ENCODE results near the gene CMYA5. TPM values are rescaled to one million over a fixed set of nuclear protein-coding genes. Genes with fewer than 3 reads are reported as not detected.
A peak's percentile ranks its signal among the peaks of the same experiment; 100 is the strongest.

Gene CMYA5
- total RNA-seq, 4 donors from 2014 or later = 15.9 to 33.9 (median 22.0) TPM

DNA sequence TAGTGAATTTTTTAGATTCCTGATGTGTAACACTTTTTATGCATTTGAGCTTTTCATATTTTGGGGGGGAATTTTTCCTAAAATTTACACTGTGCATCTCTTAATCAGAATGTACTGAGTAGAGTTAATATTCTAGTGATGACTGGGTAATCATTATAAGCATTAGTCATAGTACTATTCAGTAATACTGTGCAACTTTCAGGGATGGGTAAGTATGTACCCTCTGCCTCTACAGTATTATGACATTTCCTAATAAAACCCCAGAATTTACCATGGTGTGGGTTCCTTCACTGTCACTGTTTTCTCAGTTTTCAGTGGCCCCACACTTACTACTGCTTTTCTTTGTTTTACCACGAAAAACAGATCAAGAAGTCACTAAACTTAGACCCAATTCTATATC is 2.8 kb upstream of the CMYA5 start:
- 92 to 95% methylated on average over 1 of the region's 1 CpG for WGBS, 2 donors
- intact Hi-C loops (cut with DNase I) = no loop called here

GRCh38 chr5:79687889-79688288 is 1.7 kb upstream of the CMYA5 start:
- TF ChIP-seq, protein P1, sequence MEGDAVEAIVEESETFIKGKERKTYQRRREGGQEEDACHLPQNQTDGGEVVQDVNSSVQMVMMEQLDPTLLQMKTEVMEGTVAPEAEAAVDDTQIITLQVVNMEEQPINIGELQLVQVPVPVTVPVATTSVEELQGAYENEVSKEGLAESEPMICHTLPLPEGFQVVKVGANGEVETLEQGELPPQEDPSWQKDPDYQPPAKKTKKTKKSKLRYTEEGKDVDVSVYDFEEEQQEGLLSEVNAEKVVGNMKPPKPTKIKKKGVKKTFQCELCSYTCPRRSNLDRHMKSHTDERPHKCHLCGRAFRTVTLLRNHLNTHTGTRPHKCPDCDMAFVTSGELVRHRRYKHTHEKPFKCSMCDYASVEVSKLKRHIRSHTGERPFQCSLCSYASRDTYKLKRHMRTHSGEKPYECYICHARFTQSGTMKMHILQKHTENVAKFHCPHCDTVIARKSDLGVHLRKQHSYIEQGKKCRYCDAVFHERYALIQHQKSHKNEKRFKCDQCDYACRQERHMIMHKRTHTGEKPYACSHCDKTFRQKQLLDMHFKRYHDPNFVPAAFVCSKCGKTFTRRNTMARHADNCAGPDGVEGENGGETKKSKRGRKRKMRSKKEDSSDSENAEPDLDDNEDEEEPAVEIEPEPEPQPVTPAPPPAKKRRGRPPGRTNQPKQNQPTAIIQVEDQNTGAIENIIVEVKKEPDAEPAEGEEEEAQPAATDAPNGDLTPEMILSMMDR (IDR thresholded peaks at IDR 0.05) = no peak
- no peak for TF ChIP-seq POLR2A (IDR thresholded peaks at IDR 0.05)

More for the DNA sequence above, 2.8 kb upstream of the CMYA5 start:
- DNase-seq = no peak
- H3K4me3 ChIP-seq (replicated peaks in 1 of 3) = no peak overlapping the region
- no peak for TF ChIP-seq POLR2A (IDR thresholded peaks at IDR 0.05)
- TF ChIP-seq, protein P1 (IDR thresholded peaks at IDR 0.05) = no peak
- no peaks in the 10 kb centered on the region for H3K27me3 ChIP-seq
- H3K36me3 ChIP-seq = peaks cover 0 to 12% of the 10 kb centered on the region in 2 donors
- no peaks in the 10 kb centered on the region for H3K9me3 ChIP-seq
- no peak overlapping the region for H3K27ac ChIP-seq
- H3K4me1 ChIP-seq = peaks cover 12 to 25% of the 10 kb centered on the region in 2 donors

GRCh38 chr5:79691007-79691406 is 1.4 kb downstream of the CMYA5 start:
- no peaks in the 10 kb centered on the region for H3K9me3 ChIP-seq
- no peak overlapping the region for H3K4me3 ChIP-seq (replicated peaks in 1 of 3)
- DNase-seq = no peak
- H3K27me3 ChIP-seq = no peaks in the 10 kb centered on the region
- WGBS, 2 donors = 73 to 79% methylated on average over 1 of the region's 1 CpG
- intact Hi-C loops (cut with DNase I) = loop anchor here (10.0 kb wide), 1 partner anchor 164 kb away; no protein-coding TSS in a partner anchor
- no peak for TF ChIP-seq POLR2A (IDR thresholded peaks at IDR 0.05)
- TF ChIP-seq, protein P1 (IDR thresholded peaks at IDR 0.05) = no peak
- H3K4me1 ChIP-seq = peaks cover 18 to 26% of the 10 kb centered on the region in 2 donors
- peak overlapping the region; percentile 77 to 85 (median 85) for H3K27ac ChIP-seq
- H3K36me3 ChIP-seq = no peaks in the 10 kb centered on the region

More at GRCh38 chr5:79687889-79688288, 1.7 kb upstream of the CMYA5 start:
- no peaks in the 10 kb centered on the region for H3K27me3 ChIP-seq
- no peak for DNase-seq
- H3K36me3 ChIP-seq = peaks cover 0 to 3% of the 10 kb centered on the region in 2 donors
- intact Hi-C loops (cut with DNase I) = no loop called here
- H3K27ac ChIP-seq = no peak overlapping the region
- no peak overlapping the region for H3K4me3 ChIP-seq (replicated peaks in 1 of 3)
- H3K4me1 ChIP-seq = peaks cover 12 to 26% of the 10 kb centered on the region in 2 donors
- WGBS, 2 donors = 87 to 91% methylated on average over 1 of the region's 1 CpG
- no peaks in the 10 kb centered on the region for H3K9me3 ChIP-seq

DNA sequence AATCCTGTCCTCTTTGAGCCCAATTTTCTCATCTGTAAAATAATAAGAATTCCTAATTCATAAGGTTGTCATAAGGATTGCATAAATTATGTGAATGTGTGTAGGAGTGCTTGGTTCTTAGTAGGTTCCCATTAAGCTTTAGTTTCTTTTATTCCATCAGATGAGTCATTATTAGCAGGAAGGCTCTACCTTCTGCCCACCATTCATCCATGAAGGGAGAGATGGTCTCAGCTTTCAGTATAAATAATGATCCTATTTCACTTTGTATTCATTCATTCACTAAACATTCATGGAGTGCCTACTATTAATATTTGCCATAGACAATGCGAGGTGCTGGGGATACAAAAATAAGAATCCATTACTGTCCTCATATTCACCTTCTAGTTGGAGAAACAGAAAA is 3.0 kb downstream of the CMYA5 start:
- Histone ChIP-seq H3K27ac (no peak overlapping the region), H3K27me3 (no peaks in the 10 kb centered on the region), H3K9me3 (no peaks in the 10 kb centered on the region), H3K4me1 (peaks cover 18 to 35% of the 10 kb centered on the region in 2 donors), H3K4me3 (replicated peaks in 1 of 3) (no peak overlapping the region), H3K36me3 (no peaks in the 10 kb centered on the region)
- TF ChIP-seq POLR2A (IDR thresholded peaks at IDR 0.05) = no peak
- intact Hi-C loops (cut with DNase I) = loop anchor here (10.0 kb wide), 1 partner anchor 162 kb away; no protein-coding TSS in a partner anchor
- no peak for DNase-seq
- 96 to 100% methylated on average over 1 of the region's 1 CpG for WGBS, 2 donors

DNA sequence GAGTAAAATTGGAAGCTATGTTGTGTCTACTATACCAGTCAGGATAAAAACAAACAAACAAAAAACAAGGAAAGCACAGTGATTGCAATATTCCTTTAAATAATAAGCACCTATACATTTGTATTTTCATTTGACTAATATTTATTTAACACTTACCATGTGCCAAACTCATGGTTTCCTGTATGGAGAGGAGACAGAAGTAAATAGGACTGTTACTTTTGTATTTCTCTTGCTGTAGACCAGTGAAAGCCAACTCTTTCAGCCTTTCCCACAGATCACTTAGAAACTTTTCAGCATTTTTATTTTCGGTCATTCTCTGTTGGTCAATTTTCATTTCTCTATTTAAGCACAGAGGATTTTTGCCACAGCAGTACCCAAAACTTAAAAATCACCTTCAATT is 4.5 kb downstream of the CMYA5 start:
- H3K27ac ChIP-seq = peak overlapping the region in 2 of 3 donors; percentile 54
- WGBS, 2 donors = 61 to 68% methylated on average over 1 of the region's 1 CpG

More for the DNA sequence above, 4.5 kb downstream of the CMYA5 start:
- Histone ChIP-seq H3K4me1 (peaks cover 16 to 29% of the 10 kb centered on the region in 2 donors), H3K27me3 (no peaks in the 10 kb centered on the region), H3K4me3 (replicated peaks in 1 of 3) (no peak overlapping the region), H3K36me3 (no peaks in the 10 kb centered on the region), H3K9me3 (no peaks in the 10 kb centered on the region)
- no peak for DNase-seq
- intact Hi-C loops (cut with DNase I) = loop anchor here (10.0 kb wide), 1 partner anchor 161 kb away; no protein-coding TSS in a partner anchor
- TF ChIP-seq, protein P1 (IDR thresholded peaks at IDR 0.05) = no peak
- no peak for TF ChIP-seq POLR2A (IDR thresholded peaks at IDR 0.05)

All from thyroid gland (tissue), 4 donors.